Endothelial cell (in vitro differentiated cells): Measurements from ENCODE around the gene SMIM9. TPM values are rescaled to one million over a fixed set of nuclear protein-coding genes. Genes with fewer than 3 reads are reported as not detected.

Experiments
- DNase-seq: peaks from one replicate; pipeline ENCODE4 v3.0.0; 2021; ENCODE audit warnings: low spot score
- H3K27ac Mint-ChIP-seq: one replicate; pipeline ENCODE4 v1.8.0; 2021; ENCODE audit warnings: mixed read lengths, inconsistent platforms; ENCODE audit not compliant: unreplicated experiment
- H3K27me3 Mint-ChIP-seq: one replicate; pipeline ENCODE4 v1.8.0; 2021; ENCODE audit warnings: mild to moderate bottlenecking, moderate library complexity, mixed read lengths, inconsistent platforms; ENCODE audit not compliant: unreplicated experiment
- H3K36me3 Mint-ChIP-seq: one replicate; pipeline ENCODE4 v1.8.0; 2021; ENCODE audit warnings: mild to moderate bottlenecking, low read depth, mixed read lengths, inconsistent platforms; ENCODE audit not compliant: unreplicated experiment
- H3K4me1 Mint-ChIP-seq: one replicate; pipeline ENCODE4 v1.8.0; 2021; ENCODE audit warnings: mild to moderate bottlenecking, mixed read lengths, inconsistent platforms; ENCODE audit not compliant: unreplicated experiment
- H3K4me3 Mint-ChIP-seq: one replicate; pipeline ENCODE4 v1.8.0; 2021; ENCODE audit warnings: mild to moderate bottlenecking, mixed read lengths, inconsistent platforms; ENCODE audit not compliant: unreplicated experiment
- H3K9me3 Mint-ChIP-seq: one replicate; pipeline ENCODE4 v1.8.0; 2021; ENCODE audit warnings: mixed read lengths, inconsistent platforms; ENCODE audit not compliant: unreplicated experiment
- CTCF ChIP-seq: fragments of 200-600 bp; sonication (generic); IDR thresholded peaks from one replicate; pipeline ENCODE4 v1.5.0; 2021; ENCODE audit warnings: antibody characterized with exemption; ENCODE audit not compliant: unreplicated experiment
- total RNA-seq: library from RNA; stranded (reverse); fragmentation: NEBNext Ultra II Directional; extraction: Animal tissue kit (Norgen Biotek cat#: 25700); gene quantifications from one replicate; pipeline ENCODE4 v1.2.1, GENCODE V29; 2021; ENCODE audit not compliant: unreplicated experiment

SMIM9 gene
- total RNA-seq, 1 donor from 2014 or later = not detected

- Mint-ChIP-seq H3K36me3 (no peaks in the 10 kb centered on the region), H3K4me1 (no peaks in the 10 kb centered on the region), H3K4me3 (no peak overlapping the region), H3K9me3 (no peaks in the 10 kb centered on the region), H3K27ac (no peak overlapping the region), H3K27me3 (no peaks in the 10 kb centered on the region)
- no peak for DNase-seq
- no peak for TF ChIP-seq CTCF
Observed at GRCh38 chrX:154815274-154815818, 19.1 kb downstream of the SMIM9 start.

GRCh38 chrX:154813801-154814200, 20.7 kb downstream of the SMIM9 start:
- Mint-ChIP-seq H3K9me3 (no peaks in the 10 kb centered on the region), H3K27me3 (no peaks in the 10 kb centered on the region), H3K4me1 (no peaks in the 10 kb centered on the region), H3K36me3 (no peaks in the 10 kb centered on the region), H3K27ac (no peak overlapping the region), H3K4me3 (no peak overlapping the region)
- TF ChIP-seq CTCF = no peak
- no peak for DNase-seq

DNA sequence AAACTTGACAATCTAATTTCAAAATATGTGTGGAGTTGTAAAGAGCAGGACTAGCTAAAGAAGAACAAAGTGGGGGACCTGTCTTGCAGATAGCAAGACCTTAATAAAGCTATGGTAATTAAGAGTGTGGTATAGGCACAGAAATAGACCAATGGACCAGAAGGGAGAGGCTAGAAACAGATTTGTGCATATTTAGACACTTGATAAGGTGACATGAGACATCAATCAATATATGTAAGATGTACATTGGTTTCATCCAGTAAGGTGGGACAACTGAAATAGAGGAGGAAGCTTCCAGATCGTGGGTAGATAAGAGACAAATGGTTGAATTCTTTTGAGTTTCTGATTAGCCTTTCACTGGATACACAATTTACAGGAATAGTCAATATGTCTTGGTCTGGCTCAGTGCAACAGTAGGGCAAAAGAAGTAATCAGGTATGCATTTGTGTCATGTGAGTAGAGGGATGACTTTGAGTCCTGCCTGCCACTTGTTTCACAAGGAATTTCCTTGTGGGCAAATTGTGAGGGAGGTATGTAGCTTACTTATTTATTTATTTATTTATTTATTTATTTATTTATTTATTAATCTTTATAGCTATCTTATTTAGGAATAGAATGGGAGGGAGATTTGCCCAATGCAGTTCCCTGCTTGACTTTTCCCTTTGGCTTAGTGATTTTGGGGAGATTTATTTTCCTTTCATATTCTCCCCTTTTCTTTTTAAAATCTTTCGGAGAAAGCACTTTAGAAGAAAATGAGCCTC, 21.9 kb downstream of the SMIM9 start:
- H3K27ac Mint-ChIP-seq = no peak overlapping the region
- no peaks in the 10 kb centered on the region for H3K9me3 Mint-ChIP-seq
- H3K4me1 Mint-ChIP-seq = no peaks in the 10 kb centered on the region

GRCh38 chrX:154809939-154810665, 24.4 kb downstream of the SMIM9 start:
- no peak for DNase-seq
- H3K4me1 Mint-ChIP-seq = no peaks in the 10 kb centered on the region
- H3K36me3 Mint-ChIP-seq = no peaks in the 10 kb centered on the region
- H3K27me3 Mint-ChIP-seq = no peaks in the 10 kb centered on the region
- H3K27ac Mint-ChIP-seq = no peak overlapping the region
- no peak for TF ChIP-seq CTCF
- no peaks in the 10 kb centered on the region for H3K9me3 Mint-ChIP-seq
- H3K4me3 Mint-ChIP-seq = no peak overlapping the region

More for the DNA sequence above, 21.9 kb downstream of the SMIM9 start:
- no peak for DNase-seq
- TF ChIP-seq CTCF = no peak
- Mint-ChIP-seq H3K36me3 (no peaks in the 10 kb centered on the region), H3K27me3 (no peaks in the 10 kb centered on the region), H3K4me3 (no peak overlapping the region)
